ENCODE results near the gene IGF2BP3.
"Not testable (repeated sequence)": the region's sequence is repeated elsewhere in the genome, so short reads cannot be mapped to it uniquely, and the experiment has no call there.

The IGF2BP3 gene

DNA sequence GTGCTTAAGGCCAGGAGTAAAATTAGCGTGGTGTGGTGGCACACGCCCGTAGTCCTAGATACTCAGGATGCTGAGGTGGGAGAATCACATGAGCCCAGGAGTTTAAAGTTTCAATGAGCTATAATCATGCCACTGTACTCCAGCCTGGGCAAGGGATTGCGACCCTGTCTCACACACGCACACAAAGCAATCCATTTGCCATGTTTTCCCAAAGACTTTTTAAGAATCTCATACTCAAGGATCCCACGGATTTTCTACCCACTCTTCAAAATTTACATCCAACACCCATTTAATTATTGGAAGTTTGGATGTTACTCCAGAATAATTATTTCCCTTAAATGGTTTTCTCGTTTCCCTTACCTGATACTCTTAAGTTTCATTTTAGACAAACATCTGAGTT is 47.9 kb downstream of the IGF2BP3 start:
- DNase-seq (ENCODE audit: low spot score), result no peak

GRCh38 chr7:23419845-23420244 is 50.4 kb downstream of the IGF2BP3 start:
- DNase-seq (ENCODE audit: low spot score), result no peak

GRCh38 chr7:23419160-23419559 is 51.1 kb downstream of the IGF2BP3 start:
- no peak for DNase-seq (ENCODE audit: low spot score)

DNA sequence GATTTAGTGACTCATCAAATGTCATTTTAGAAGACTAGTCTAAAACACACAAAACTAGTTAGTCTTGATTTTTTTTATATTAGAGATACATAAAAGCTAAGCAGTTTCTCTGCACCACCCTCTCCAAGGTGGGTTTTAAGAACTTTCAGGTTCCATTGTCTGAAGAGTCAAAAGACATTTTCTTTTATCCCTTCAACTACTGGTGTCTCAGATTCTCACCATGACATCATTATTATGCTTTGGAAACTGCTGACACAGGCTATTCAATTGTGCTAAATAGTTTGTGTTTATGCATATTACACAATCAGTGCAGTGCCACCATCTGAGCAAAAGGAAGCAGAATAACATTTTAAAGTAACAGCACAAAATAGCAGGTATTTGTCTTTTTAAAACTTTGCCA is 52.2 kb downstream of the IGF2BP3 start:
- DNase-seq (ENCODE audit: low spot score), result no peak

- DNase-seq (ENCODE audit: low spot score), result no peak
Measured at GRCh38 chr7:23415198-23415597, 55.1 kb downstream of the IGF2BP3 start.

- no peak for DNase-seq (ENCODE audit: low spot score)
Measured at GRCh38 chr7:23410446-23411183, 59.7 kb downstream of the IGF2BP3 start.

DNA sequence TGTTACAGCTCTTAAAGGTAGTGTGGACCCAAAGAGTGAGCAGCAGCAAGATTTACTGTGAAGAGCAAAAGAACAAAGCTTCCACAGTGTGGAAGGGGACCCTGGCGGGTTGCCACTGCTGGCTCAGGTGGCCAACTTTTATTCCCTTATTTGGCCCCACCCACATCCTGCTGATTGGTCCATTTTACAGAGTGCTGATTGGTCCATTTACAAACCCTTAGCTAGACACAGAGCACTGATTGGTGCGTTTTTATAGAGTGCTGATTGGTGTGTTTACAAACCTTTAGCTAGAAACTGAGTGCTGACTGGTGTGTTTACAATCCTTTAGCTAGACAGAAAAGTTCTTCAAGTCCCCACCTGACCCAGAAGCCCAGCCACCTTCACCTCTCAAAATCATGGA is 63.7 kb downstream of the IGF2BP3 start:
- not testable (repeated sequence) for DNase-seq (ENCODE audit: low spot score)

- no peak for DNase-seq (ENCODE audit: low spot score)
Measured at GRCh38 chr7:23405240-23405618, 65.1 kb downstream of the IGF2BP3 start.

- DNase-seq (ENCODE audit: low spot score), result no peak
Measured at GRCh38 chr7:23404546-23405239, 65.6 kb downstream of the IGF2BP3 start.

DNA sequence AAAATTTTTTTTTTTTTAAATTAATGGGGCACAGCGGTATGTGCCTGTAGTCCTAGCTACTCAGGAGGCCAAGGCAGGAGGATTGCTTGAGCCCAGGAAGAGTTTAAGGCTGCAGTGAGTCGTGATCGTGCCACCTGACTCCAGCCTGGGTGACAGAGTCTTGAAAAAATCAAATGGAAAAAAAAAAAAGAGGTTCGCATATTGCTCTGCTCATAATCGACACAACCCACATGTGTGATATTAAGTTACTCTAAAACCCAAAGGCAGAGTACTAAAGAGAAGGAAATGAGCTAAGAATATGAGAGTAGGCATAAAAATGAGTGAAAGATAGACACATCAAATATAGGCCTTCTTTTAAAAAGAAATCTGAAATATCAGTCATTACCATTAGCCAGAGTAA is 66.3 kb downstream of the IGF2BP3 start:
- no peak for DNase-seq (ENCODE audit: low spot score)

DNA sequence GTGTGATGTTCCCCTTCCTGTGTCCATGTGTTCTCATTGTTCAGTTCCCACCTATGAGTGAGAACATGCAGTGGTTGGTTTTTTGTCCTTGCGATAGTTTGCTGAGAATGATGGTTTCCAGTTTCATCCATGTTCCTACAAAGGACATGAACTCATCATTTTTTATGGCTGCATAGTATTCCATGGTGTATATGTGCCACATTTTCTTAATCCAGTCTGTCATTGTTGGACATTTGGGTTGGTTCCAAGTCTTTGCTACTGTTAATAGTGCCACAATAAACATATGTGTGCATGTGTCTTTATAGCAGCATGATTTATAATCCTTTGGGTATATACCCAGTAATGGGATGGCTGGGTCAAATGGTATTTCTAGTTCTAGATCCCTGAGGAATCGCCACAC is 72.2 kb downstream of the IGF2BP3 start:
- DNase-seq (ENCODE audit: low spot score), result not testable (repeated sequence)

DNA sequence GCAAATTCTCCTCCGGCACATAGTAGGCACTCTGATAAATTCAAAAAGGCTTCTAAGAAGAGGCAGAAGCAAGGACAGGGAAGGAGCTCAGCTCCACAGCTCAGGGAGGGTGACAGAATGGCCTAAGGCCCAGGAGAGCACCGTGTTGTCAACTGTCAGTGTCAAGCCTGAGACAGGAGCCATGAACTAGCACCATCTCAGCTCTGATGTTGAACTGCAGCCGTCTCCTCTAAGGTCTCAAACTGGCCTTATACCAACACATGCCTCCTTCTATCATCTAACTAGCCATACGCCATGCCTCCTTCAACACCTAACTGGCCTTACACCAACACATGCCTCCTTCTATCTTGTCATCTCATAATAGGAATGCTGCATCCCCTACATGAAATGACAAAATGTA is 73.0 kb downstream of the IGF2BP3 start:
- DNase-seq (ENCODE audit: low spot score), result no peak

DNA sequence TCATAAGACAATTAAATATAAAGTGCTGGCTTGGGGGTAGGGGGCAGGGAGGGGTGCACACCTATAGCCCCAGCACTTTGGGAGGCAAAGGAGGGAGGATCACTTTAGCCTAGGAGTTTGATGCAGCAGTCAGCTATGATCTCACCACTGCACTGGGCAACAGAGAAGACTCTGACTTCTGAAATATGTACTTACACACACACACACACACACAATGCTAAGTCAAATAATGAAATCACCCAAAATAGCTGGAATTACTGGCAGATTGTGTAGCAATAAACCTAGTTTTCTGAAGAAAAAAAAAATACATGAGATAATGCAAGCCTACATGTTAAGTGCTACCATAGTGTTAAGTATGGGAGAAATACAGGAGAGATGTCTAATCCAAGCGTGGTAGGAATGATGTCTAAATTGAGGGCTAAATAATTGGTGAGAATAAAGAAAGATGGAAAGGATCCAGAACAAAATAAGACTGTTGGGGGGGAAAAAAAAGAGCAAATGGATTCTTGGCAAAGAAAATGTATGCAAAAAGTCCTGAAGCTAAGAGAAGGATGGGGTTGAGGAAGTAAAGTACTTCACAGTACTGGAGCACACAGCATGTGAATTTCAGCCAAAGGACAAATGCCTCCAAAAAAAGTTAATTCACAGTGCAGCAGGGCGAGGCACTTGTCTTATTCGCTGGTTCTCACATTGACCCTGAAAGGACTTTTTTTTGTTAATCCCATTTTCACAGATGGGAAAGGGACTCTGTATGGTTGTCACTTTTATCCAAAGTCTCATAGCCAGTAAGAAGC is 73.9 kb downstream of the IGF2BP3 start:
- DNase-seq (ENCODE audit: low spot score), result no peak

- DNase-seq (ENCODE audit: low spot score), result no peak
Measured at GRCh38 chr7:23394488-23395171, 75.7 kb downstream of the IGF2BP3 start.

DNA sequence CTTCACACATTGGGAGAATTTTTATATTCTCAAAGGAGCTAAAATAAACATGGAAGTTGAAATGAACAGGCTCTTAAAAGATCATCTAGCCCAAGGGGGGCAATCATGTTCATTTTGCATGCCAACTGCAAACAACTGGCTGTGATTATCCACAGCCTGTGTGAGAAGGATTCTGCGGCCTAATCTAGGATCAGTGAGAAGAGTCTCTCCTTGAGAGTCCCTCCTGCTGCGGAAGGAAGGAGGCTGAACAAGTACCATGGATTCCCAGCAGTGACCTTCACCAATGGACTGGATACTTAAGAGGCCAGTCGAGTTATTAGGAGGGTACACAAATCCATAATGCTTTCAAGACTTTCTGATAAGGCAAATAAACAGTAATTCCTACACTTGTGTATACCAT is 76.7 kb downstream of the IGF2BP3 start:
- no peak for DNase-seq (ENCODE audit: low spot score)

DNA sequence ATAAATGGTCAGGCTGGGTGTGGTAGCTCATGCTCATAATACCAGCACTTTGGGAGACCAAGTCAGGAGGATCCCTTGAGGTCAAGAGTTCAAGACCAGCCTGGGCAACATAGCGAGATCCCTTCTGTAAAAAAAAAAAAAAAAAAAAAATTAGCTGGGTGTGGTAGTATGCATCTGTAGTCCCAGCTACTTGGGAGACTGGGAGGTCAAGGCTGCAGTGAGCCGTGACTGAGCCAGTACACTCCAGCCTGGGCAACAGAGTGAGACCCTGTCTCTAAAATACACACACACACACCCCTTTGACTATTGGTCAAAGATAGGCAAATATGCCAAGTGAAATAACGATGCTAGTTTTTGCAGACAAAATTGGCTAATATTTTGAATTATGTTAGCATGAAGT is 80.6 kb downstream of the IGF2BP3 start:
- no peak for DNase-seq (ENCODE audit: low spot score)

DNA sequence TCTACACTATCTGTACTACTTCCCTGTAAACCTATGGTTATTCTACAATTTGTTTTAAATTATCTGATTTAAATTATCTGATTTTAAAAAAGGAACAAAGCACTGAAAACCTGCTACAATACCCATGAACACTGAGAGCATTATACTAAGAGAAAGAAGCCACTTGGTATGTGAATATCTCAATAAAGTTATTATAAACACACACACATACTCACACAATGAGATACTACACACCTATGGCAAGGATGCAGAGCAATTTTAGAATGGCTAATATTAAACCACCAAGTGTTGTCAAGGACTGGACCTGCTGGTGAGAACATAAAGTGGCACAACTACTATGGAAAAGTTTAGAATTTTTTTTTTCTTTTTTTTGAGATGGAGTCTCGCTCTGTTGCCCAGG is 82.7 kb downstream of the IGF2BP3 start:
- no peak for DNase-seq (ENCODE audit: low spot score)

GRCh38 chr7:23385140-23385539 is 85.2 kb downstream of the IGF2BP3 start:
- DNase-seq (ENCODE audit: low spot score), result no peak

- no peak for DNase-seq (ENCODE audit: low spot score)
Measured at GRCh38 chr7:23383225-23383624, 87.1 kb downstream of the IGF2BP3 start.

- no peak for DNase-seq (ENCODE audit: low spot score)
Measured at GRCh38 chr7:23380961-23381360, 89.3 kb downstream of the IGF2BP3 start.

DNA sequence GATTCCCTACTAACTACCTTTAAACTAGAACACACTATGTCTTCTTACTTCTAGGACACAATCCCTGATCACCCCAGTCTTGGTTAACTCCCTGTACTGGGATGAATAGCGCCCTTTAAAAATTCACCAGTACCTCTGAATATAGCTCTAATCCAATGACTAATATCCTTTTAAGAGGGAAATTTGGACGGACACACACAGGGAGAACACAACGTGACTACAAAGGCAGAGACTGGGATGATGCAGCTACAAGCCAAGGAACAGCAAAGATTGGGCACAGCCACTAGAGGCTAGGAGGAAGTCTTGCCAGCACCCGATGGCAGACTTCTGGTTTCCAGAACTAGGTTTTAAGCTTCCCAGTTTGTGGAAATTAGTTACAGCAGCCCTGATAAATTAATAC is 89.7 kb downstream of the IGF2BP3 start:
- DNase-seq (ENCODE audit: low spot score), result no peak

DNA sequence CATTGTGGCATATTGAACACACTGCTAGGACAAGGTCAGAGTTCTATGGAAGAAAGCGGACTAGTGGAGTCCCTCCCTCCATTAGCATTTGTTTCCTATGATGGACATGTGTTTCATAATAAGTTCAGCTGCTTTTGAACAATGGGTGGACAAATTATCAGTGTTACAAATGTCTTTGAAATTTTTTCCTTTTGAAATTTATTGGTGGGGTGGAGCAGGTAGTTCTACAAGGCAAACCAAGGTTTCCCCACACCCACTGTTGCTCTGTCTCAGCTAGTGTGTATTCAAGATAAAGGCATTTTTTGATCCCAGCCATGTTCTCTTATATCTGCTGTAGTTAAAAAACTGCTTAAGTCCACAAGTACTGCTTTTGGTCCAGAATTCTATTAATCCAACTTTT is 91.3 kb downstream of the IGF2BP3 start:
- no peak for DNase-seq (ENCODE audit: low spot score)
